ENCODE results near the gene ABCG8. TPM values are rescaled to one million over a fixed set of nuclear protein-coding genes. Genes with fewer than 3 reads are reported as not detected.

The ABCG8 gene
- total and polyA plus RNA-seq, 10 of the 15 experiments (the other 5 are each of a cell fraction or from before 2014, with no cell fraction given), result not detected

DNA sequence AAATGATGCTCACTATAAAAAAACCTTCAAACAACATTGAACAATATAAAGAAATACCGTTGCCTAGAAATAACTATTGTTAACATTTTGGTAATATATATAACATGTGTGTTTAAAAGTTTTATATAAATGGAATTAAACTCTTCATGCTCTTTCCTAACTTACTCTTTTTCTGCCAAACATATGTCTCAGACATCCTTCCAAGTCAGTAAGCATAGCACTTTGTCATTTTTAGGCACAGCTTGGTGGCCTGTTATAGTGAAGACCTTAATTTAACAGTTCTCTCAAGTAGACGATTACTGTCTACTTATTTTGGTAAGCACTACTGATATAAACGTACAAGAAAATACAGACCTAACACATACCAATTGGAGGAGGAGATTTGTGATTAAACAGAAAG is 24.1 kb upstream of the ABCG8 start (continued):
- TF ChIP-seq, protein P1, sequence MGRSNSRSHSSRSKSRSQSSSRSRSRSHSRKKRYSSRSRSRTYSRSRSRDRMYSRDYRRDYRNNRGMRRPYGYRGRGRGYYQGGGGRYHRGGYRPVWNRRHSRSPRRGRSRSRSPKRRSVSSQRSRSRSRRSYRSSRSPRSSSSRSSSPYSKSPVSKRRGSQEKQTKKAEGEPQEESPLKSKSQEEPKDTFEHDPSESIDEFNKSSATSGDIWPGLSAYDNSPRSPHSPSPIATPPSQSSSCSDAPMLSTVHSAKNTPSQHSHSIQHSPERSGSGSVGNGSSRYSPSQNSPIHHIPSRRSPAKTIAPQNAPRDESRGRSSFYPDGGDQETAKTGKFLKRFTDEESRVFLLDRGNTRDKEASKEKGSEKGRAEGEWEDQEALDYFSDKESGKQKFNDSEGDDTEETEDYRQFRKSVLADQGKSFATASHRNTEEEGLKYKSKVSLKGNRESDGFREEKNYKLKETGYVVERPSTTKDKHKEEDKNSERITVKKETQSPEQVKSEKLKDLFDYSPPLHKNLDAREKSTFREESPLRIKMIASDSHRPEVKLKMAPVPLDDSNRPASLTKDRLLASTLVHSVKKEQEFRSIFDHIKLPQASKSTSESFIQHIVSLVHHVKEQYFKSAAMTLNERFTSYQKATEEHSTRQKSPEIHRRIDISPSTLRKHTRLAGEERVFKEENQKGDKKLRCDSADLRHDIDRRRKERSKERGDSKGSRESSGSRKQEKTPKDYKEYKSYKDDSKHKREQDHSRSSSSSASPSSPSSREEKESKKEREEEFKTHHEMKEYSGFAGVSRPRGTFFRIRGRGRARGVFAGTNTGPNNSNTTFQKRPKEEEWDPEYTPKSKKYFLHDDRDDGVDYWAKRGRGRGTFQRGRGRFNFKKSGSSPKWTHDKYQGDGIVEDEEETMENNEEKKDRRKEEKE (IDR thresholded peaks at IDR 0.05), result no peak
- TF ChIP-seq TCF3 (IDR thresholded peaks at IDR 0.05; ENCODE audit: borderline replicate concordance, insufficient read depth, low read depth, low read length) (no peak), STAT1 (conservative IDR thresholded peaks at IDR 0.05) (no peak), STAT3 (IDR thresholded peaks at IDR 0.05; ENCODE audit: low read depth, low read length) (no peak), EP300 (IDR thresholded peaks at IDR 0.05; ENCODE audit: borderline replicate concordance in 1 of 2, control insufficient read depth in 1 of 2, low read depth in 2 of 2, low read length in 2 of 2) (no peak), MAX (IDR thresholded peaks at IDR 0.05; ENCODE audit: low read depth, low read length) (no peak), IRF5 (IDR thresholded peaks at IDR 0.05; ENCODE audit: borderline replicate concordance) (no peak), IRF4 (IDR thresholded peaks at IDR 0.05; ENCODE audit: low read depth, low read length) (no peak), MYB (IDR thresholded peaks at IDR 0.05; ENCODE audit: borderline replicate concordance, low read depth, low read length) (no peak), ZNF217 (IDR thresholded peaks at IDR 0.05) (no peak)
- TF ChIP-seq, protein P2, sequence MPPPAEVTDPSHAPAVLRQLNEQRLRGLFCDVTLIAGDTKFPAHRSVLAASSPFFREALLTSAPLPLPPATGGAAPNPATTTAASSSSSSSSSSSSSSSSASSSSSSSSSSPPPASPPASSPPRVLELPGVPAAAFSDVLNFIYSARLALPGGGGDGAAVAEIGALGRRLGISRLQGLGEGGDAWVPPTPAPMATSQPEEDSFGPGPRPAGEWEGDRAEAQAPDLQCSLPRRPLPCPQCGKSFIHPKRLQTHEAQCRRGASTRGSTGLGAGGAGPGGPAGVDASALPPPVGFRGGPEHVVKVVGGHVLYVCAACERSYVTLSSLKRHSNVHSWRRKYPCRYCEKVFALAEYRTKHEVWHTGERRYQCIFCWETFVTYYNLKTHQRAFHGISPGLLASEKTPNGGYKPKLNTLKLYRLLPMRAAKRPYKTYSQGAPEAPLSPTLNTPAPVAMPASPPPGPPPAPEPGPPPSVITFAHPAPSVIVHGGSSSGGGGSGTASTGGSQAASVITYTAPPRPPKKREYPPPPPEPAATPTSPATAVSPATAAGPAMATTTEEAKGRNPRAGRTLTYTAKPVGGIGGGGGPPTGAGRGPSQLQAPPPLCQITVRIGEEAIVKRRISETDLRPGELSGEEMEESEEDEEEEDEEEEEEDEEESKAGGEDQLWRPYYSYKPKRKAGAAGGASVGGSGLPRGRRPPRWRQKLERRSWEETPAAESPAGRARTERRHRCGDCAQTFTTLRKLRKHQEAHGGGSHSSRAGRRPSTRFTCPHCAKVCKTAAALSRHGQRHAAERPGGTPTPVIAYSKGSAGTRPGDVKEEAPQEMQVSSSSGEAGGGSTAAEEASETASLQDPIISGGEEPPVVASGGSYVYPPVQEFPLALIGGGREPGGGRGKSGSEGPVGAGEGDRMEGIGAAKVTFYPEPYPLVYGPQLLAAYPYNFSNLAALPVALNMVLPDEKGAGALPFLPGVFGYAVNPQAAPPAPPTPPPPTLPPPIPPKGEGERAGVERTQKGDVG (CRISPR knock-in tag; IDR thresholded peaks at IDR 0.05), result no peak
